ENCODE results near the gene TCP10L.
"Not testable (repeated sequence)": the region's sequence is repeated elsewhere in the genome, so short reads cannot be mapped to it uniquely, and the experiment has no call there.

TCP10L gene

GRCh38 chr21:32533053-32533452 is 52.3 kb downstream of the TCP10L start:
- Histone ChIP-seq H3K36me3 (ENCODE audit: control insufficient read depth, insufficient read depth, low read length) (no peaks in the 10 kb centered on the region), H3K4me1 (ENCODE audit: control insufficient read depth, insufficient read depth, low read length) (no peaks in the 10 kb centered on the region), H3K27me3 (ENCODE audit: control insufficient read depth, insufficient read depth, low read length) (no peaks in the 10 kb centered on the region), H3K9ac (ENCODE audit: low read depth, low read length) (no peak overlapping the region), H3K4me3 (ENCODE audit: low read depth, low read length) (no peak overlapping the region), H3K9me3 (ENCODE audit: control insufficient read depth, insufficient read depth, low read length) (no peaks in the 10 kb centered on the region)

GRCh38 chr21:32532636-32533035 is 52.7 kb downstream of the TCP10L start:
- no peak overlapping the region for H3K9ac ChIP-seq (ENCODE audit: low read depth, low read length)
- H3K9me3 ChIP-seq (ENCODE audit: control insufficient read depth, insufficient read depth, low read length) = no peaks in the 10 kb centered on the region
- no peaks in the 10 kb centered on the region for H3K27me3 ChIP-seq (ENCODE audit: control insufficient read depth, insufficient read depth, low read length)
- no peaks in the 10 kb centered on the region for H3K4me1 ChIP-seq (ENCODE audit: control insufficient read depth, insufficient read depth, low read length)
- H3K4me3 ChIP-seq (ENCODE audit: low read depth, low read length) = no peak overlapping the region
- no peaks in the 10 kb centered on the region for H3K36me3 ChIP-seq (ENCODE audit: control insufficient read depth, insufficient read depth, low read length)

GRCh38 chr21:32531561-32531960 is 53.8 kb downstream of the TCP10L start:
- H3K9me3 ChIP-seq (ENCODE audit: control insufficient read depth, insufficient read depth, low read length); H3K4me3 ChIP-seq (ENCODE audit: low read depth, low read length); H3K27me3 ChIP-seq (ENCODE audit: control insufficient read depth, insufficient read depth, low read length); H3K9ac ChIP-seq (ENCODE audit: low read depth, low read length); H3K36me3 ChIP-seq (ENCODE audit: control insufficient read depth, insufficient read depth, low read length); H3K4me1 ChIP-seq (ENCODE audit: control insufficient read depth, insufficient read depth, low read length): not testable (repeated sequence)

- H3K4me1 ChIP-seq (ENCODE audit: control insufficient read depth, insufficient read depth, low read length); H3K27me3 ChIP-seq (ENCODE audit: control insufficient read depth, insufficient read depth, low read length); H3K36me3 ChIP-seq (ENCODE audit: control insufficient read depth, insufficient read depth, low read length); H3K9me3 ChIP-seq (ENCODE audit: control insufficient read depth, insufficient read depth, low read length); H3K4me3 ChIP-seq (ENCODE audit: low read depth, low read length); H3K9ac ChIP-seq (ENCODE audit: low read depth, low read length): not testable (repeated sequence)
Observed at GRCh38 chr21:32530809-32531208, 54.5 kb downstream of the TCP10L start.

- H3K36me3 ChIP-seq (ENCODE audit: control insufficient read depth, insufficient read depth, low read length) = no peaks in the 10 kb centered on the region
- no peak overlapping the region for H3K4me3 ChIP-seq (ENCODE audit: low read depth, low read length)
- H3K9me3 ChIP-seq (ENCODE audit: control insufficient read depth, insufficient read depth, low read length) = no peaks in the 10 kb centered on the region
- H3K4me1 ChIP-seq (ENCODE audit: control insufficient read depth, insufficient read depth, low read length) = peaks cover 2% of the 10 kb centered on the region
- no peak overlapping the region for H3K9ac ChIP-seq (ENCODE audit: low read depth, low read length)
- H3K27me3 ChIP-seq (ENCODE audit: control insufficient read depth, insufficient read depth, low read length) = no peaks in the 10 kb centered on the region
Observed at GRCh38 chr21:32529679-32530078, 55.6 kb downstream of the TCP10L start.

GRCh38 chr21:32525282-32525681 is 60.0 kb downstream of the TCP10L start:
- H3K9ac ChIP-seq (ENCODE audit: low read depth, low read length) = no peak overlapping the region
- no peak overlapping the region for H3K4me3 ChIP-seq (ENCODE audit: low read depth, low read length)
- H3K4me1 ChIP-seq (ENCODE audit: control insufficient read depth, insufficient read depth, low read length) = peaks cover 8% of the 10 kb centered on the region

GRCh38 chr21:32523988-32524719 is 61.2 kb downstream of the TCP10L start:
- H3K9me3 ChIP-seq (ENCODE audit: control insufficient read depth, insufficient read depth, low read length) = no peaks in the 10 kb centered on the region
- H3K36me3 ChIP-seq (ENCODE audit: control insufficient read depth, insufficient read depth, low read length) = no peaks in the 10 kb centered on the region
- no peak overlapping the region for H3K4me3 ChIP-seq (ENCODE audit: low read depth, low read length)

More at GRCh38 chr21:32525282-32525681, 60.0 kb downstream of the TCP10L start:
- Histone ChIP-seq H3K27me3 (ENCODE audit: control insufficient read depth, insufficient read depth, low read length) (no peaks in the 10 kb centered on the region), H3K36me3 (ENCODE audit: control insufficient read depth, insufficient read depth, low read length) (no peaks in the 10 kb centered on the region), H3K9me3 (ENCODE audit: control insufficient read depth, insufficient read depth, low read length) (no peaks in the 10 kb centered on the region)

More at GRCh38 chr21:32523988-32524719, 61.2 kb downstream of the TCP10L start:
- Histone ChIP-seq H3K4me1 (ENCODE audit: control insufficient read depth, insufficient read depth, low read length) (peaks cover 8% of the 10 kb centered on the region), H3K9ac (ENCODE audit: low read depth, low read length) (no peak overlapping the region), H3K27me3 (ENCODE audit: control insufficient read depth, insufficient read depth, low read length) (no peaks in the 10 kb centered on the region)
